GM21526 (cell line): Measurements from ENCODE around the gene NOX5.

Source experiments
- ATAC-seq: cut with Tn5 transposase; IDR thresholded peaks from one replicate; pipeline ENCODE4 v1.9.1; 2021; ENCODE audit warnings: moderate library complexity; ENCODE audit not compliant: unreplicated experiment, low FRiP score

NOX5 gene

GRCh38 chr15:69075440-69075839 is 60.9 kb downstream of the NOX5 start:
- no peak for ATAC-seq

DNA sequence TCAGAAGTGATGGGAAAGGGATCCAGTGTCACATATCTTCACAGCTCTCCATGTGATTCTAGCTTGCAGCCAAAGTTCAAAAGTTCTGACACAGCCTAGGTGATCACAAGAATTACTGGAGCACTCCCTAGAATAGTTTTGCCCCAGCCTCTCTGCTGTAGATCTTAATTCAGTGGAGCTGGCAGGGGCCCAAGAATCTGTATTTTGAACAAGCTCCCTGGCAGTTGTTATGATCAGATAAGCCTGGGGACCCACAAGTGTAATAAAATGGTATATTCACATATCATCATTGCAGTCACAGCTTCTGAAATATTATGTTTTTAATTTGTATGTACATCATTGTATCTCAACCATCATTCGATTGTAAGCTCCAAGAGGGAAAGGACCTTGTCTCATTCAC is 62.3 kb downstream of the NOX5 start:
- ATAC-seq, result no peak

DNA sequence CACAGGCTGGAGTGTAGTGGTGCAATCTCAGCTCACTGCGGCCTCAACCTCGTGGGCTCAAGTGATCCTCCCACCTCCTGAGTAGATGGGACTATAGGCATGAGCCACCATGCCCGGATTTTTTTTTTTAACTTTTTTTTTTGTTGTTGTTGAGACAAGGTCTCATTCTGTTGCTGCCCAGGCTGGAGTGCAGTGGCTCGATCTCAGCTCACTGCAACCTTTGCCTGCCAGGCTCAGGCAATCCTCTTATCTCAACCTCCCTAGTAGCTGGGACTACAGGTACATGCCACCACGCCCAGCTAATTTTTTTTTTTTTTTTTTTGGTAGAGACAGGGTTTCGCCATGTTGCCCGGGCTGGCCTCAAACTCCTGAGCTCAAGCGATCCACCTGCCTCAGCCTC is 64.1 kb downstream of the NOX5 start:
- no peak for ATAC-seq

- no peak for ATAC-seq
These were observed 66.1 kb downstream of the NOX5 start for GRCh38 chr15:69080295-69081248.

DNA sequence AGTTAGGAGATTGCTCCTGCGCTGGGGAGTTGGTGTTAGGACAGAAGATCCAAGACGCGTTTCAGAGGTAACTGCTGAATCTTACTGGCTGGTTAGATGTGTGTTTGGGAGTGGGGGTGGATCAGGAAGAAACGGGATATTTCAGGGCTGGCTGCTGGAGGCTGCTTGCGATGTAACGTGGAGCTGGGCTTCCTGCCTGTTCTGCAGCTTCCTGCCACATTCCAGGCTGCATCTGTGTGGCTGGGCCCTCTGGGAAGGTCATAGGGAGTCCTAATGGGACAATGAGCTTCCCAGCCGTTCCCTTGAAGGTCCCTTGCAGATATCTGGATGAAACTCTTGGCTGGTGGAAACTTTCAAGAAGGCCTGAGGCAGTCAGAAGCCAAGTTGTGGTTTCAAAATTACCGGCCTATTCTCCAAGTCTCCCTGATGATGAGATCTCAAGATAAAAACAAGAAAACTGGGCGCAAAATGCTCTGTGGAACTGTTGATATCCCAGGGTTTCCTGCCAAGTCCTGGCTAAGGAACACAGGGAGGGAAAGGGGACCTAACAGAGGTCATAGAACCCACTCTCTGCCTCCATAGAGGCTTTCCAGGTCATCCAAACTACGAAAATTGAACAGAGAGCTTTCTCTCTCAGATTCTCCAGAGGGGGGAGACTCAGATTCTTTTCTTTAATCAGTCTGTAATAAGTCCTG is 67.0 kb downstream of the NOX5 start:
- no peak for ATAC-seq

DNA sequence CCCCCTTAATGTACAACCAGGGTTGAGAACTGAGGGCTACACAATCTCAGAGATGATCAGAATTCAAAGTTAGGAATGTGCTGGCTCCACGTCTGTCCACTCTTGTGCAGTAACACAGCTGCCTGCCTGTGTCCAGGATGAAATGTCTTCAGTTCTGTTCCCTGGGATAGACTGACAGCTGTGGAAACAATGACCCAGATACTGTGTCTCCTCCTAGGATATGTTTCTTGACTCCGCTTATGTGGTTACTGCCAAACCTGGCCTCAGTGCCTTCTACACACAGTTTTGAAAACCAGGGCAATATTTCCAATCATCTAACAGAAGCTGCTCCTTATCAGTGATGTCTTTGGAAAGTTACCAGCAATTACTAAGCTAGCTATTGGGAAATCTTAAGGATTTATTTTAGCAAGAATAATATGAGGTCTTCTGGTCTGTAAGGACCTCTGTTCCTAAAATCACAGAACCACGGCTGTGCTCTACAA is 67.6 kb downstream of the NOX5 start:
- ATAC-seq, result no peak

DNA sequence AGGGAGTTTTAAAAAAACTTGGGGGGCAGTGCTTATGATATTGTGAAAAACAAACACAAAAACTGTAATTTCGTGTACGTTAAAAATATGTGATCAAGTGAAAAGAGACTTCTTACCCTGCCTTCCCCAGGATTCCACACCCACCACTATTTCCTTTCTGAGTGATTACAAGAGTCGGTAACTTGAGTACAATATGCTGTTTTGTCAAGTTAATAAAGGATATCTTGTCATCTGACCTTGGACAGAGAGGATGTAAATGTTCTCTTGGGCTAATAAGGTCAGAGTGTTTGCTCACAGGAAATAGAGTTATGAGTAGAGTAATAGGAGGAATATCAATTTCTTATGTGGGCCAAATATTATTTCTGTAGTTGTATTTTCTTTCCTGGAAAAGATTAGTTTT is 68.1 kb downstream of the NOX5 start:
- ATAC-seq, result no peak

GRCh38 chr15:69084404-69085030 is 70.0 kb downstream of the NOX5 start:
- ATAC-seq, result no peak

DNA sequence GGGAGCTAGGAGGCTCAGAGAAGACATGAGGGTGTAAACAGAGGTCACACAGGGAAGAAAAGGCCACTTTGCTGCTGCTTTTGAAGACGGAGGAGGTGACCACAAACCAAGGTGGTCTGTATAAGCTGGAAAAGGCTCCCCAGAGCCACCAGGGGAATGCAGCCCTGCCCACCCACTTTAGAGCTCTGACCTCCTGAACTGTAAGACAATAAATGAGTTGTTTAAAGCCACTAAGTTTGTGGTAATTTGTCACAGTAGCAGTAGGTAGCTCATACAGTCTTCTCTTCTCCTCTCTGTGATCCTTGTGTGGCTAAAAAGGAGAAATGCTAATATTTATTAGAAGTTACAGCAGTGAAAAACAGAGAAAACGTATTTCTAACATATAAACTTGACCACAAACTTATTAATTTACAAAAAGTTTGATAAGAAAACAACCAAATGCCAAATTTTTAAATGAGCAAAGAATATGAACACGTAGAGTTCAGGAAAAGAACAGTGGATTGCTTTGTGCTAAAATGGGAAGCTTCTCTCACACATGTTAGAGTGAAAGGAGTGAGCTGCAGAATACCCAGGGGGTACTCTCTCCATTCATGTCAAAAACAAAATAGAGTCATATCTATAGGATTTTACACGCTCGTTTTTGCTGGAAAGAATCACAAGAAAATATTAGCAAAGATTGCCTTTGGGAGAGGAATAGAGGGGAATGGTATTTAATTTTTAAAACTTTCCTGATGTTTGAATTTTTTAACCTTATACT is 71.0 kb downstream of the NOX5 start:
- ATAC-seq, result no peak

DNA sequence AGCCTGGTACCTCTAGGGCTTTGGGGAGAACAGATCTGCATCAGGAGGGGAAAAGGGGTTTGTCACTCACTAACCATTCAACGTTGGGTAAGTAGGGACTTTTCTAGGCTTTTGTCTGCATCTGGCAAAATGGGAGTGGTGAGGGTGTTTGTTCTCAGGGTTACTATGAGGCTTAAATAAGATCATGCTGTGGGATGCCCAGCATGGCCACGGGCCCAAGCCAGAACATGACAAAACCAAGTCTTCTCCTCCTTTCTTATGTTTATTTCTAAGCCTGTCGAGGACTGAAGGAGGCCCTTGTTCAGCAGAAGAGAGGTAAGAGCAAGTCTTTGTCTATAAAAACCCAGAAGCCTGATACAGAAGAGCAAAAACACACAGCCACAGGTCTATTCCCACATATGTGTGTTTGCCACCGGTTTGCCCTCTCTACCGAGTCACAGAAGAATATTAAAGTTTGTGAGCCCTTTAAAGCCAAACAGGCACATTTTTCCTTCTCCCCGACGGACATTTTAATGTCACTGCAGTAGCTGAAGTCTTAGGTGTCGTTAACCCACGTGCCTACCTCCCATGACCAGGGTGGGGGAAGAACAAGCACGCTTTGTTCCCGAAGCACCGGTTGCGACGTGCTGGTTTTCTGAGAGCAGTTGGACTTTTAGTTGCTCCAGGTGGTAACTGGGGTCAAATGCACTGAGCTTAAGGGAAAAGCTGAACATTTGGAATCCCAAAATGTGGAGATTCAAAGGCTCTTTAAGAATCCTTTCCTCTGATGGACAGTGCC is 72.1 kb downstream of the NOX5 start:
- ATAC-seq, result no peak

DNA sequence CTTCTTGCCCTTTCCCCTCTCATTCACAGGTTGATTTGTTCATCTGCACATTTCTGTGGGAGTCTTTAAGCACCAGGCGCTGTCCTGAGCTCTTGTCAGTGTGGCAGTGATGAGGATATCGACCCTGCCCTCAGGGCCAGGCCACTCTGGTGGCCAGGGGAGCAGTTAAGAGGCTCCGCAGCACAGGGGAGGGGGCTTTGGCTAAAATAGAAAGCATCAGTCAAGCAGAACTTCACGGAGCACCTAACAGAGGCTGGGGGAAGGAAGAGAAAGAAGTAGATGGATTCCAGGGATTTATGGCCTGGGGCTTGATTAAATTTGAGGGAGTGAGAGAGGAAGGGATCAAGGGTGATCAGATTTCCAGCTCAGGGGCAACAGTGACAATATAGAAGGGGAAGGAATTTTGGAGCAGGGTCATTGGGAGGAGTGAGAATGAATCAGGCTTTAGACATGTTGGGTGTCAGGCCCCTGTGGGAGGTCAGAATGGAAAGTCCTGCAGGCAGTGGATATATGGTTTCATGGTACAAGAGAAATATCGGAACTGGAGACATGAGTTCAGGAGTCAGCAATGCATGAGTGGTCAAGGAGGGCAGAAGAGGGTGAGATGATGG is 73.0 kb downstream of the NOX5 start:
- ATAC-seq, result no peak

DNA sequence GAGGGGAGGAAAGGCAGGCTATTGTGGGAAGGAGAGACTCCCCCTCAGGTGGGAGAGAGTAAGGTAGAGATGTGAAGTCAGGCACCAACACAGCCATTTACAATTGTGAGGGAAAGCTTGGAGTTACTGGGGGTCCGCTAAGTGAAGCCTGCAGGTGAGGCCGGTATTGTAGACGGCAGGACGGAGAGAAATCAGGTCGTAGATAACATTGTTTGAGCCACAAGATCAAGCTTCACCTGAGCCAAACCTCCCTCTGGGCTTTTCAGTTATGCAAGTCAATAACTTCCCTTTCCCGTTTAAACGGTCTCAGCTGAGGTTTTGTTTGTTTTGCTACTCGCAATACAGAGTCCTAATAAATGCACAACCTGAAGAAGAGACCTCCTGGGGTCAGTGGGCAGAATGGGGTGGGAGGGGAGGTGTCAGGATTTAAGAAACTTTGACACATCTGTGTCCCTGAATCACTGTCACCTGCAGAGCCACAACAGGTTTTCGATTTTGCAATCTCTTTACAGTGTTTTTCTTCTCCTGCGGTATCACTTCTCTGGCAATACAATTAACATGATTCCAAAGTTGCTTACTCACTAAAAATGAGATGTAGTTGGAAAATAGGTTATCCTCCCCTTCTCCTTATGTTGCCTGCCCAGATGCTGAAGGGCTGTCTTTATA is 73.9 kb downstream of the NOX5 start:
- ATAC-seq, result no peak

DNA sequence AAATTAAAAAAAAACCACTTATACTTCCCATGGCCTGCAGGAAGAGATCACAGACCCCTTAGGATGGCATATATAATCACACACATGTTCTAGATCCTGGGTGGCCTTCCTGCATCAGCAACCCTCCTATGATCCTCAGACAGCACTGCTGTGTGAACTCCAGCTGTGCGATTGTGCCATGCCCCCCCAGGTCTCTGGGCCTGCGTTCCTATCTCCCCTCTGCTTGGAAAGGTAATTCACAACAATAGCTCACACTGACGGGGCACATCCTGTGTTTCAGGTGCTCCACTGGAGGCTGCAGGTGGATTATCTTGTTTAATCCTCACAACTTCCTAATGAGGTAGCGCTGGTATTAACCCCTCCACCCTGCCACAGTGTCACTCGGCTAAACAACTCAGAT is 74.8 kb downstream of the NOX5 start:
- no peak for ATAC-seq

- ATAC-seq, result no peak
These were observed 75.9 kb downstream of the NOX5 start for GRCh38 chr15:69090197-69090948.

DNA sequence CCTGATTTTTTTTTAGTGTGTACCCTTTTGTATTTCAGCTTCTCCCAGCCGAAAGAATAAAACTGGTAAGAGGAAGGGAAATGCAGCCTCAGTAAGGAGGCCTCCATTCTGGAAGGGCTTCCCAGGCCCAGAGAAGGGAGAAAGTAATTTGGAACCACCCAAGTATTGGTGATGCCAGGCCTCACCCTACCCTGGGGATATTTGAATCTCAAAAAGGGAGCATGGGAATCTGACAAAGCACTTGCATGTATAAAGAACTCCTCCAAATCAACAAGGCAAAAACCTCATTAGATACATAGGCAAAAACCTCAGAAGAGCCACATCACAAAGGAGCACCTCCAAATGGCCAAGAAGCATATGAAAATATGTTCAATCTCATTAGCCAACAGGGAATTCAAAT is 77.2 kb downstream of the NOX5 start:
- no peak for ATAC-seq

DNA sequence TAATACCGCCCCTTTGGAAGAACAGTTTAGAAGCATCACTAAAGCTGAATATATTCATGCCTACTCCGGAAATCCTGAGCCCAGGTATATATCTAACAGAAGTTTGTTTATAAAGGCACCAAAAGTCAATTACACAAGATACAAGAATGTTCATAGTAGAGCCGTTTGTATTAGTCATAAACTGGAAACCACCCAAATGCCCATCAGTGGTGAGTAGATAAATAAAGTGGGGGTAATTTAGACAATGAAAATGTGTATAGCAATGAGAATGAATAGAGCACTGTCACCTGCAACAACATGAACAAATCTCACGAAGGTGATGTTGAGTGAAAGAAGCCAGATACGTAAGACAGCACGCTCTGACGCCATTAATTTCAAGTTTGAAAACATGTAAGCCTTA is 77.7 kb downstream of the NOX5 start:
- no peak for ATAC-seq

DNA sequence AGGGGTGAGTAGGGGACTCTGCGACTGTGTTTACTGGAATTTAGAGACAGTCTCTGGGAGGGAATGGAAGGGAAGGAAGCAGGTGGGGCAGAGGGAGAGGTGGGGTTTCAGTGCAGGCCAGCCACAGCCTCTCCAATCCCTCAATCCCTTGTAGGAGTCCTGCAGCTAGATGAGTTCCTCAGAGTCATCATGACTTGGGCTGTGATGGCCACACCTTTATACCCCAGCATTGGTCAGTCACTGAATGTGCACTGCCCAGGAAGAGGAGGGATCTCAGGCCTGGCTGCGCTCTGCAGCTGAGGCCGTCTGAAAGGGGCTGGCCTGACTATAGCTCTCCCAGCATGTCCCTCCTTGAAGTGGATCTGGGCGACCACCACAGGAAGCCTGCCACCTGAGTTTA is 78.6 kb downstream of the NOX5 start:
- no peak for ATAC-seq

GRCh38 chr15:69093614-69094013 is 79.1 kb downstream of the NOX5 start:
- no peak for ATAC-seq
